Adrenal gland (tissue), 12 donors: ENCODE data around the gene AADACL4. TPM values are rescaled to one million over a fixed set of nuclear protein-coding genes. Genes with fewer than 3 reads are reported as not detected.

Experiments
- DNase-seq, 7 donors: peaks; one replicate each; pipeline ENCODE4 v3.0.0-alpha.2; 2019 to 2020
- H3K27ac ChIP-seq, 5 donors: fragments of 200-600 bp; sonication (generic) in 4 of 5; 1 replicate in 3 of 5; 2 replicates in 2 of 5; pipeline versions ENCODE4 v1.5.1 to v1.8.0; 2016 to 2020; ENCODE audit warnings: mild to moderate bottlenecking in 1 of 5
- H3K27me3 ChIP-seq: fragments of 200-600 bp; 2 replicates; pipeline ENCODE4 v1.8.0; 2021
- H3K36me3 ChIP-seq, 2 donors: fragments of 200-600 bp; replicated peaks in 1 of 2; 1 replicate in 1 of 2; 2 replicates in 1 of 2; pipeline versions ENCODE4 v1.5.1 to v1.8.0; 2018 to 2022
- H3K4me1 ChIP-seq, 2 donors: fragments of 200-600 bp; replicated peaks in 1 of 2; 1 replicate in 1 of 2; 2 replicates in 1 of 2; pipeline versions ENCODE4 v1.5.1 to v1.8.0; 2018 to 2021
- H3K4me3 ChIP-seq, 4 donors: fragments of 200-600 bp; sonication (generic) in 3 of 4; one replicate each; pipeline ENCODE4 v1.5.1; 2016 to 2018
- H3K9me3 ChIP-seq, 3 donors: fragments of 200-600 bp; sonication (generic) in 1 of 3; replicated peaks in 1 of 3; 1 replicate in 2 of 3; 2 replicates in 1 of 3; pipeline versions ENCODE4 v1.5.1 to v1.8.0; 2016 to 2021
- CTCF ChIP-seq, 6 experiments: fragments of 450-650 bp in 4 of 6; fragments of 200-600 bp in 2 of 6; sonication (generic) in 1 of 6; IDR thresholded peaks; 1 replicate in 5 of 6; 2 replicates in 1 of 6; pipeline versions ENCODE4 v1.5.1 to v1.8.0; 2016 to 2021; ENCODE audit warnings: antibody characterized with exemption in 6 of 6, mild to moderate bottlenecking in 2 of 6, moderate library complexity in 1 of 6
- POLR2A ChIP-seq, 2 donors: fragments of 450-650 bp; IDR thresholded peaks; one replicate each; pipeline ENCODE4 v1.6.1; 2017; ENCODE audit warnings: antibody characterized with exemption in 2 of 2, mild to moderate bottlenecking in 2 of 2, moderate library complexity in 1 of 2
- WGBS, 4 donors: extraction: QIAGEN DNeasy Blood & Tissue Kit in 2 of 4; methylation state at CpG; one replicate each; pipeline versions ENCODE4 v1.1.5 to v1.1.7; 2013 to 2017; 5-methylcytosine and 5-hydroxymethylcytosine counted together
- intact Hi-C, 2 donors: fragments of 100-400 bp; cut with DNase I; formaldehyde crosslinking; loops; one replicate each; pipeline versions ENCODE4 v1.14.1 to v1.15.0; 2022 to 2023
- polyA plus RNA-seq, 3 donors: library from polyadenylated mRNA; stranded (reverse); fragments of 200-250 nt in 2 of 3; fragments of 350-450 nt in 1 of 3; fragmentation: Illumina TruSeq in 1 of 3; extraction: RNeasy Lipid Tissue Mini Kit (QIAGEN cat#74804) in 1 of 3; gene quantifications; one replicate each; pipeline ENCODE4 v1.2.3, GENCODE V29; 2013 to 2014
- total RNA-seq, 9 donors: library from RNA; depleted of rRNA in 4 of 9; stranded (reverse); fragments of >200 nt in 4 of 9; fragments of 120-200 nt in 1 of 9; fragmentation: NEBNext Ultra II Directional in 1 of 9; extraction: Animal tissue kit (Norgen Biotek cat#: 25700) in 1 of 9; gene quantifications; one replicate each; pipeline versions ENCODE4 v1.1.0 to v1.2.4, GENCODE V29; 2013 to 2023
- donor health status: healthy with polysubstance abuse.
- donor health status: Bipolar disorder and iron deficiency.
- donor health status: DM: yes; HTN: yes; CAD: no.
- donor health status: DM: no; HTN: no; CAD: no.
- donor health status: DM: no; HTN: no; CAD: no.
- donor health status: DM: yes; HTN: yes; CAD: no.

AADACL4 gene
- total and polyA plus RNA-seq, 12 donors, result 0.06 to 0.16 (median 0.10) TPM; not detected in 9

- no peaks in the 10 kb centered on the region for H3K27me3 ChIP-seq
- H3K9me3 ChIP-seq, result no peaks in the 10 kb centered on the region
- intact Hi-C loops, result loop anchor here (5.0 to 10.0 kb wide), 3 partner anchors 75 to 305 kb away; no protein-coding TSS in a partner anchor
- peaks cover 17 to 45% of the 10 kb centered on the region in 2 donors for H3K4me1 ChIP-seq
- H3K27ac ChIP-seq, result peak overlapping the region in 4 of 5 donors; percentile 67 to 92 (median 82)
- peak overlapping the region in 1 of 4 donors; percentile 67 for H3K4me3 ChIP-seq
- WGBS, 4 donors, result 16 to 28% (median 21%) methylated on average over 13 to 23 of the region's 23 CpGs
- no peak for TF ChIP-seq POLR2A (IDR thresholded peaks at IDR 0.05)
- TF ChIP-seq CTCF (IDR thresholded peaks at IDR 0.05), result peak; percentile 92 to 98 (median 95)
- DNase-seq, result peak; percentile 84 to 95 (median 91)
- H3K36me3 ChIP-seq, result no peaks in the 10 kb centered on the region
Observed at GRCh38 chr1:12619792-12620487, 23.9 kb upstream of the AADACL4 start.

GRCh38 chr1:12620488-12620865 lies 23.4 kb upstream of the AADACL4 start:
- peak overlapping the region in 1 of 5 donors; percentile 92 for H3K27ac ChIP-seq
- H3K36me3 ChIP-seq, result no peaks in the 10 kb centered on the region
- H3K4me3 ChIP-seq, result no peak overlapping the region
- TF ChIP-seq POLR2A (IDR thresholded peaks at IDR 0.05), result no peak
- TF ChIP-seq CTCF (IDR thresholded peaks at IDR 0.05), result no peak
- H3K4me1 ChIP-seq, result peaks cover 17 to 39% of the 10 kb centered on the region in 2 donors
- no peak for DNase-seq
- intact Hi-C loops, result loop anchor here in 1 of 2 donors (5.0 kb wide), 1 partner anchor 303 kb away; no protein-coding TSS in a partner anchor
- no peaks in the 10 kb centered on the region for H3K27me3 ChIP-seq
- WGBS, 4 donors, result 30 to 47% (median 47%) methylated on average over 4 of the region's 4 CpGs
- no peaks in the 10 kb centered on the region for H3K9me3 ChIP-seq

GRCh38 chr1:12620931-12621330 lies 23.0 kb upstream of the AADACL4 start:
- TF ChIP-seq CTCF (IDR thresholded peaks at IDR 0.05), result no peak
- no peak for TF ChIP-seq POLR2A (IDR thresholded peaks at IDR 0.05)
- peaks cover 17 to 35% of the 10 kb centered on the region in 2 donors for H3K4me1 ChIP-seq
- no peak for DNase-seq
- no peaks in the 10 kb centered on the region for H3K27me3 ChIP-seq
- H3K27ac ChIP-seq, result peak overlapping the region in 1 of 5 donors; percentile 92
- intact Hi-C loops, result loop anchor here in 1 of 2 donors (5.0 kb wide), 1 partner anchor 304 kb away; no protein-coding TSS in a partner anchor
- H3K9me3 ChIP-seq, result no peaks in the 10 kb centered on the region
- 83 to 94% (median 90%) methylated on average over 5 to 8 of the region's 8 CpGs for WGBS, 4 donors
- H3K36me3 ChIP-seq, result no peaks in the 10 kb centered on the region
- no peak overlapping the region for H3K4me3 ChIP-seq

GRCh38 chr1:12621346-12622335 lies 22.2 kb upstream of the AADACL4 start:
- H3K4me3 ChIP-seq, result no peak overlapping the region
- 75 to 82% (median 78%) methylated on average over 13 to 15 of the region's 15 CpGs for WGBS, 4 donors
- H3K36me3 ChIP-seq, result no peaks in the 10 kb centered on the region
- H3K27ac ChIP-seq, result peak overlapping the region in 1 of 5 donors; percentile 12
- intact Hi-C loops, result loop anchor here in 1 of 2 donors (5.0 kb wide), 1 partner anchor 304 kb away; no protein-coding TSS in a partner anchor
- TF ChIP-seq POLR2A (IDR thresholded peaks at IDR 0.05) (no peak), CTCF (IDR thresholded peaks at IDR 0.05) (no peak)
- no peaks in the 10 kb centered on the region for H3K9me3 ChIP-seq
- no peaks in the 10 kb centered on the region for H3K27me3 ChIP-seq
- H3K4me1 ChIP-seq, result peaks cover 11 to 28% of the 10 kb centered on the region in 2 donors
- DNase-seq, result no peak
